GM18502 (cell line): ENCODE measurements around the gene ZBTB7C.

Experiments used
- ATAC-seq: cut with Tn5 transposase; IDR thresholded peaks from one replicate; pipeline ENCODE4 v1.9.1; 2021; ENCODE audit warnings: mild to moderate bottlenecking; ENCODE audit not compliant: unreplicated experiment, poor library complexity

ZBTB7C gene

GRCh38 chr18:48181087-48181823, 227.9 kb downstream of the ZBTB7C start:
- ATAC-seq, result no peak

GRCh38 chr18:48179666-48180065, 229.5 kb downstream of the ZBTB7C start:
- no peak for ATAC-seq

DNA sequence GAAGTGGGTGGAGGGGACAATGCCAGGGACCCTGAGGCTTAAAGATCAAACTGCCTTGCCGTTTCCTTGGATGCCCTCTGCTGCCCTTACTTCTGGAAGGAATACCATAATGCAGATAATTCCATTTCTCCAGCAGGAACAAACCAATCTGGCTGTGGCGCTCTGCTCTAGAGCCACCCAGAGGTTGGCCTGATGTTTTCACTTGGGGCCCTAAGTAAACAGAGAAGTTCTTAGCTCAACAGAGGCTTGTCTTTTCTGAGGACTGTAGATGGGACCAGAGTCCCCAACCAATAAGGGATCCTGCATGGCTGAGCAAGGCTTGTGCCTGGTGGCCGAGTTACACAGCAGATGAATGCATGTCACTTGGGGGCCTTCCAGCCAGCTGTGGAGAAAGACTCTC, 230.2 kb downstream of the ZBTB7C start:
- ATAC-seq, result no peak

DNA sequence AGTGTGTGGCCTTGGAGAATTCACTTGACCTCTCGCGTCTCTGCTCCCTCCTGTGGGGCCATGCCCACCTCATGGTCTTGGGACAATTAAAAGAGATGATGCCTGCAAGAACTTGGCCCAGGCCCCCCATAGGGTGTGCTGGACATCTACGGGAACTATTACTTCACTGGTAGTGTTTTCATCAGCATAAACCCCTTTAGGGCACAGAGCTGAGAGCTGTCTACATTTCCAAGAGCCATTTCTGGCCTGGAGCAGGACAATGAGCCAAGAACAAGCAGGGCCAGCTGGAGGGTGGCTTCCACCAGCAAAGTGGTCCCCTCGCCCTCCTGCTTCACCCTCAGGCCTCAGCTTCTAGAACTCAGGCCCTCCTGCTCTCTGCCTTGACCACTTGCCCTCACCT, 232.3 kb downstream of the ZBTB7C start:
- ATAC-seq, result no peak

- ATAC-seq, result no peak
These were observed 235.6 kb downstream of the ZBTB7C start for GRCh38 chr18:48173557-48173956.

DNA sequence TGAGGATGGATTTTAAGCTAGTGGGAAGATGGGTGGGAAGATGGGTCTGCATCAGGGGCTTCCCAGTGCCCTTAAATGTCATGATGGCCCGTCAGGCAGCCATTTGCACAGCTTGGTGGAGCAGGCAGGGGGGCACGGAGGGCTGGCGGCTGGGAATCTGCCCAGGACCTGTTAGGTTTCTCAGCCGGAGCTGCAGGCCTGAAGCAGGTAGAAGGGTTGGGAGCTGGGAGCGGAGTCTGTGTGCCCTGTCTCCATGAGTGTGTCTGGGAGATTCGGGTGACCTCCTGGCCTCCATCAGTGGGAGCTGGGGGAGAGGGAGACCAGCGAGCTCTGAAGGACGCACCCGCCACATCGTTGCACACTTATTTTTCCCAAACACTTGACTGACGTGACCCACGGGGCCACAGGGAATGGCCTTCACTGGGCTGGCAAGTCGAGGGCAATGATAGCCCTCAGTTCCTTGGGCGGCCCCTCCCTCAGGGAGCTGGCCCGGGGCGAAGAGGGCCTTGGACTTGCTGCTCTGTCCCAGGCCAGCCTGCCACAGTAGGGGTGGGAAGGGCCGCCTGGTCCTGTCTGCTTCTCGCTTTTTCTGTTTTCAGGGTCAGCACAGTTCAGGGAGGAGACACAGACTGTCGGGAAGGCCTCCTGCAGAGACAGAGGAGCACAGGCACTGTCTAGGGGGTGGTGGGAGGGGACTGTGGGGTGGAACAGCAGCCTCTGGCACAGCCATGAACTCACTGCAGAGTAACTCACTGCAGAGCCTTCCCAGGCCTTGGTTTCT, 236.8 kb downstream of the ZBTB7C start:
- no peak for ATAC-seq

GRCh38 chr18:48171490-48172188, 237.5 kb downstream of the ZBTB7C start:
- no peak for ATAC-seq

DNA sequence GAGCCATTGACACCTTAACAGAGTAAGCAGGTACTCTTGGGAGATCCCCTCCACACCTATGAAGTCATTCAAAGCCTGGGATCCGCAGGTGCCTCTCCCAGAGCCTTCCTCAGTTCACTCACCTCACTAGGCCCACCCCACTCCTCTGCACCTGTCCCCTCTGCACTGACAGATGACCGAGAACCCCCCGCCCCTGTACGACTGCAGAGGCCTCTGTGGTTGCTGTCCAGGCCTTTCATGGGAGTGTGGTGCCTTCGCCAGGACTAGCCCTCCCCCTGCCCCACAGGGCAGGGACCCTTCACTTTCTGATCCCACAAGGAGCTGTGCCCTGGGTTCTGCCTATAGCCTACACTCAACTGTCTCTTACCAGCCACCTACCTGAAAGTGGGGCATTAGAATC, 238.5 kb downstream of the ZBTB7C start:
- no peak for ATAC-seq

DNA sequence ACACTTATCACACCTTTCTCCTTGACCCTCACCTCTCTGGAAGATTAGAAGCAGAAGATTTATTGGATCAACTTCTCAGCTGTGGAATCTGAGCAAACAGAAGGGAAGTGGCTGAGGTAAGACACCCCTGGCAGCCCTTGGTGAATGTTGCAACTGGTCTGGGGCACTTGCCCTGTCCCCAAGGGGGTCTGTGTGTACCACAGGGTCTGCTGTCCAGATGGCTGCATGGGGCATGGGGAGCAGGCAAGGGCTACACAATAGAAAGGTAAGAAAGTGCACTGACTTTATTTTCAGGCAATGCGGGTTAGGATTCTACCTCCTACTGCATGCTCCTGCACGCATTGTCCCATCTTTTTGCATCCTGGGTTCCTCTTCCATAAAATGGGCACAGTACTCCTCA, 240.3 kb downstream of the ZBTB7C start:
- no peak for ATAC-seq

GRCh38 chr18:48167897-48168253, 241.3 kb downstream of the ZBTB7C start:
- no peak for ATAC-seq

DNA sequence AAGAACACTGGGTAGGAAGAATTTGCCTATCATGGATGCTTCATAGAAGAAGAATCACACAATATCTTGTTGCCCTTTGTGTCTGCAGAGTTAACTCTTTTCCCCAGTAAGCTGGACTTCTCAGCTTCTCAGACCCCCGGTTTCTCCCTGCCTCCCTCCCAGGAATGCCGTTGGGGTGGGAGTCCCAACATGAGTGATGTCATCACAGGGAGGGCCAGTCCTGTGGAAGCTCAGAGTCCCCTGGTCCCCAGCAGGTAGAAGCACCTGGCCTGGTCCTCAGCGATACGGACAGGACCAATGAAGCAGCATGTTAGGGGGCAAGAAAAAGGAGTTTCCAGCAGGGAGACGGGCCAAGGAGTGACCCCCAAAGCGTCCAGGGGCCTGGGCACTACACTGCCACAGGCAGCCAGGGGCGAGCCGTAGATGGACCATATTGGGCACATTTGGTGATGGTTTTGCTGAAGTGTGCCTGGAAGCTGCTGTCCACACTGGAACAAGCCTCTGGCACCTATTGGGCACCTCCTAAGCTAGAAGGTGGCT, 242.8 kb downstream of the ZBTB7C start:
- no peak for ATAC-seq

DNA sequence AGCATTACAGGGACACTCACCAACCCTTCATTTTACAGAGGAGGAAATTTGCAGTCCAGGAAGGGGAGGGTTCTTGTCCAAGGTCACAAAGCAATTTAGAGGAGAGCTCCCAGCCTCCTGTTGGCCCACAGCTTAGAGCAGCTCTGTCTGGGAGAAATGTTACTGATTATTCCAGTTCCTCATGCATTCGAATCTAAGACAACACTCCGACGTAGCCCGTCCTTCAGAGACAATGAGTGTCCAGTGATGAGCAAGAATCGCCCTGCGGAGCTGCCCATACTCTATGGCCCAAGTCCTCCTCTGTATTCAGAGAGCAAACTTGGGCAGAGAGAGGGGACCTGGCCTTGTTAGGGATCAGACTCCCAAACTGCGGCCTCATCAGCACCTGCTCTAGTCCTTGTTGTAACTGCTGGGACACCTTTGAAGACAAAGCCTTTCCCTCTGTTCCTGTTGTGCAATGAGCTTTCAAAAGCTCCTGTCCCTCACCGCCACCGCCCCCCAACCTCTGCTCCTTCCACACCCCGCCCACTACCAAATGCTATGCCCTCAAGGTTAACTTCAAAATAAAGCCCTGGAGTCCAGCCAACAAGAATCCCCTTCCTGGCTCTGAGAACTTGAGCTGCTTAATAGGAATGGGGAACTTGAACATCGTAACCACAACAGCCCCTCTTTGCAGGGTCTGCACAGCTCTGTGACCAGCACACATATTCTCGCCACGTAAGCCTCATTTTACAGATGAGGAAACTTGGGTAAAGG, 243.9 kb downstream of the ZBTB7C start:
- no peak for ATAC-seq

DNA sequence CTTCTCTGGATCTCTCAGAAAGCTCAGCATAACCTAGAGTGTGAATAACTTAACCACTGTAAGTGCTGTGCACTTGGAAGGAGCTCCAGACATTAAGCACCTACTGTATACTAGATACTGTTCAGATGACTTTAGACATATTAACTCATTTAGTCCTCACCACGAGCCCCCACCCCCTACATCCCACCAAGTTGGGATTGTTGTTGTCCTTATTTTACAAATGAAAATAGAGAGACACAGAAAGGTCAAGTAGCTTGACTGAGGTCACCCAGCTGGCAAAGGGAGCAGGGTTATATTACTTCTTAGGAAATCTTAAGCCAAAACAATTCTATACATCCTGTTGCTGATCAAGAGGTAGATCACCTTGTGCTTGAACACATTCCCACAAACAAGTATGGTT, 244.5 kb downstream of the ZBTB7C start:
- no peak for ATAC-seq

DNA sequence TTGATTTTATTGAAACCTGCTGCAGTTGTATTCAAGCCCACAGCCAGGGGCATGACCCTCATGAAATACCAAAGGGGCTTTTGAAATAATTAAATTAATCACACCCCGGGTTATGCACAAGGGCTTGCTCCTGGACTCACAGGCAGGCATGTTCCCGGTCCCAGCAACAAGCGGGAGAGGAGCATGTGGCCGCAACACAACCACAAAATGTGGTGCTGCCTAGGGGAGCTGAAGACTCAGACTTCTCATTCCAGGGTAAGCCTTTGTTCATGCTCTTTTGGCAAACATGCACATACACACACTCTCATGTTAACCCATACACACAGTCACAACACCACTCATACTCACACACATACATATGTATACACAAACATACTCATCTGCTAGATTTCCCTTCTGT, 245.1 kb downstream of the ZBTB7C start:
- no peak for ATAC-seq

- no peak for ATAC-seq
These were observed 245.5 kb downstream of the ZBTB7C start for GRCh38 chr18:48163738-48164115.

DNA sequence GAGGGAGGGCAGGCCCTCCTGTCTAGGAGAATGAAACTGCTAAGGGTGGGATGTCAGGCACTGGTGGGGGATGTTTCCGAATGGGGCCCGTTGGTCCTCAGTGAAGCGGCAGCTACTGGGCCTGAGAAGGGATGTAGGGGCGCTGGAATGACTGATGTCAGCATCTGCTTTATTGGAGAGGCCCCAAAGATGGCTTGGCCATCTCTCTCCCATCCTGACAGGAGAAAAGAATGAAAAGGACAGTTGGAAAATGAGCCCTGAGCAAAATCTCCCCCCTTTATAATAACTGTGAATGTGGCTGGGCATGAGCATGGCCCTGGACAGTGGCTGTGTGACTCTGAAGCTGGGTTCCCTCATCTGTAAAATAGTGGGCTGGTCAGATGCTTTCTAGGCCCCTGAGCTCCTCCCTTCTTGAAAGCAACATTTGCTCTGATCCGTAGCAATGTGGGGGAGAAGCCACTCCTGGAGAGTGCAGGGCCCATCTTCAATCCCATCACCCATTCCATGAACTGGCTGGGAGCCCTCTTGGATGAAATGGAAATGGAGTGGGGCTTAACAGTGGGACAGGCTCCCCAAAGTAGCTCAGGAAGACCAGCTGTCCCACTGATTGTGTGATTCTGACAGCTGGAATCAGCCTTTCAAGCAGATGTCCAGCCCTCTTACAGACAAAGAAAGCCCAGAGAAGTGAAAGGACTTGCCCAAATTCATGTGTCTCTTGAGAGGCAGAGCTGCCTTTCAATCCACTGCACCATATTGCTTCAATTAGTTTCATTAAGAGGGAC, 246.0 kb downstream of the ZBTB7C start:
- no peak for ATAC-seq

DNA sequence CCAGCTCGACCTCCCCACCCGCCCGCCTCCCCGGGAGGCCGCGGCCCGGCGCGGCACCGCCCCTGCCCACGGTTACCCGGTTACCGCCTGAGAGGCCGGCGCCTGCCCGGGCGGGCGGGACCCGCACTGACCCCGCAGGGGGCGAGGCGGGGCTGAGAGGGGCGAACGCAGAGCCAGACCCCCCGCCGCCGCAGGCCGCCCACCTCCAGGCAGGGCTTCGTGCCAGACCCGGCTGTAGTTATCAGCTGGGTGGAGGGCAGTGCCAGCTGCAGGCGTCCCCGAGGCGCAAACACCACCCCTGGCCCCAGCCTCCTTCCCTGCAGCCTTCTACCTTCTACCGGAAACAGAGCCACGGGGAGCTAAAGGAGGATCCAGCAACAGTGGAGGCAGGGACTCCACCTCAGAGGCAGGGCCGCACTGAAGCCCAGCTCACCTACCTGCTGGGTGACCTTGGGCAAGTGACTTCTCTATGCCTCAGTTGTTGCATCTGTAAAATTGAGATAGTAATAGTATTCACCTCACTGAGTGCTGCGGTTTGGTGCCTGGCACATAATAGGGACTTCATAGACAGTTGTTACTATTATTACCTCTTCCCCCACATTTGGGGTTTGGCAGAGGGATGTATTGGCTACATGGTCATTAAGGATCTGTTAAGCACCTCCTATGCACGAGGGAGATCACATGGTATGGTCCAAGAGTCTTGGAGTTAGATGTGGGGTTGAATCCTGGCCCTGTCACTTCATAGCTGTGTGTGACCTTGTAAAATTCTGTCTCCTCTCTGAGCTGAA, 247.1 kb downstream of the ZBTB7C start:
- ATAC-seq, result peak; percentile 57

DNA sequence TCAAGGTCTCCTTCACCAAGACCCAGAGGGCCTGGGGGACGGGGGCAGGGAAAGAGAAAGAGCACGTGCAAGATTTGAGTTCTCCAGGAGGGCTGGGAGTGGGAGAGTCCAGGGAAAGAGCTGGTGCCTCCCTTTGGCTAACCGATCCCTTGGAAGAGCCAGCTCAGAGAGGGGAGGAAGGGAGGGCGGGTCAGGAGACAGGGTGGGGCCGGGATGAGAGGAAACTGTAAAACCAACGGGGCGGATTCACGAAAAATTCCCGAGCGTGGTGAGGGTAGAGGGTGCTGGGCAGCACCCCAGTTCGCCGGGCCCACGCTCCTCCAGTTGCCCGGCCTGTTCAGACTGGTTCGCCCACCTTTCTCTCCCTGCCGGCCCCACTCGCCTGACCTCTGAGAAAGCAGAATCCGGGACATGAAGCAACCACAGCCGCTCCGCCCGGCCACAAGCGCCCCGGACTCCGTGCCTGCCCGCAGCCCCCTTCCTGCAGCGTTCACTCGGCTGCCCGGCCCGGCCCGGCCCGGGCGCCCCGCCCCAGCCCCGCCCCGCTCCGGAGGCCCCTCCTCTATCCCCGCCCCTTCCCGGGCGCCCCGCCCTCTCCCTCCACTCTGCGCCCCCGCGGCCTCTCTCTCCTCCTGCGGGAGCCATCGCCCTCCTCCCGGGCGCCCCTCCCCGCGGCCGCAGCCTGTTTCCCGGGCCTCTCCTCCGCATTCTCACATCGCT, 247.8 kb downstream of the ZBTB7C start:
- peak; percentile 89 for ATAC-seq
